H9 (cell line): ENCODE measurements around the gene LMBR1. TPM values are rescaled to one million over a fixed set of nuclear protein-coding genes. Genes with fewer than 3 reads are reported as not detected.
A peak's percentile ranks its signal among the peaks of the same experiment; 100 is the strongest.

Experiments used
- DNase-seq: peaks from one replicate; pipeline ENCODE4 v3.0.0-alpha.2; 2017
- H2AFZ ChIP-seq: one replicate; pipeline ENCODE4 v1.6.1; 2013; ENCODE audit warnings: mild to moderate bottlenecking, low read length, control low read depth, moderate library complexity
- H2AK5ac ChIP-seq: 2 replicates; pipeline ENCODE4 v1.6.1; 2013; ENCODE audit warnings: low read length, control low read depth, mixed read lengths; ENCODE audit not compliant: insufficient read length
- H2BK120ac ChIP-seq: one replicate; pipeline ENCODE4 v1.6.1; 2013; ENCODE audit warnings: low read depth, mild to moderate bottlenecking, low read length, control low read depth, inconsistent platforms; ENCODE audit not compliant: poor library complexity, severe bottlenecking
- H2BK12ac ChIP-seq: 2 replicates; pipeline ENCODE4 v1.6.1; 2013; ENCODE audit warnings: low read length, control low read depth, mixed read lengths, low read depth; ENCODE audit not compliant: insufficient read length
- H2BK15ac ChIP-seq: 2 replicates; pipeline ENCODE4 v1.6.1; 2013; ENCODE audit warnings: low read depth, low read length, control low read depth
- H2BK20ac ChIP-seq: one replicate; pipeline ENCODE4 v1.6.1; 2013; ENCODE audit warnings: low read depth, mild to moderate bottlenecking, low read length, control low read depth, inconsistent platforms; ENCODE audit not compliant: poor library complexity, severe bottlenecking
- H2BK5ac ChIP-seq: 2 replicates; pipeline ENCODE4 v1.6.1; 2013; ENCODE audit warnings: low read length, control low read depth, mixed read lengths; ENCODE audit not compliant: insufficient read length
- H3K14ac ChIP-seq: 2 replicates; pipeline ENCODE4 v1.6.1; 2013; ENCODE audit warnings: low read length, control low read depth; ENCODE audit not compliant: insufficient read depth
- H3K18ac ChIP-seq: 2 replicates; pipeline ENCODE4 v1.6.1; 2013; ENCODE audit warnings: low read depth, mild to moderate bottlenecking, mixed read lengths, low read length, control low read depth; ENCODE audit not compliant: insufficient read length
- H3K23ac ChIP-seq: 2 replicates; pipeline ENCODE4 v1.6.1; 2013; ENCODE audit warnings: low read length, control low read depth, mixed read lengths, low read depth; ENCODE audit not compliant: insufficient read length
- H3K23me2 ChIP-seq: 2 replicates; pipeline ENCODE4 v1.6.1; 2013; ENCODE audit warnings: low read depth, mild to moderate bottlenecking, mixed read lengths, low read length, control low read depth; ENCODE audit not compliant: insufficient read length, poor library complexity, severe bottlenecking
- H3K27ac ChIP-seq: 2 replicates; pipeline ENCODE4 v1.5.1; 2013; ENCODE audit warnings: low read length, control low read depth, mixed read lengths, low read depth; ENCODE audit not compliant: insufficient read length
- H3K27me3 ChIP-seq: 2 replicates; pipeline ENCODE4 v1.6.1; 2013; ENCODE audit warnings: low read length, control low read depth, inconsistent platforms; ENCODE audit not compliant: insufficient read depth
- H3K4ac ChIP-seq: 2 replicates; pipeline ENCODE4 v1.6.1; 2013; ENCODE audit warnings: low read depth, mild to moderate bottlenecking, control low read depth, inconsistent platforms, low read length, moderate library complexity
- H3K4me1 ChIP-seq: 2 replicates; pipeline ENCODE4 v1.6.1; 2013; ENCODE audit warnings: low read length, control low read depth, inconsistent platforms; ENCODE audit not compliant: insufficient read depth
- H3K4me2 ChIP-seq: 2 replicates; pipeline ENCODE4 v1.6.1; 2013; ENCODE audit warnings: low read length, control low read depth, mixed read lengths; ENCODE audit not compliant: insufficient read length, insufficient read depth
- H3K56ac ChIP-seq: 2 replicates; pipeline ENCODE4 v1.6.1; 2013; ENCODE audit warnings: low read depth, mild to moderate bottlenecking, mixed read lengths, low read length, control low read depth; ENCODE audit not compliant: insufficient read length
- H3K79me1 ChIP-seq: 2 replicates; pipeline ENCODE4 v1.6.1; 2013; ENCODE audit warnings: low read depth, mild to moderate bottlenecking, moderate library complexity, low read length, control low read depth, inconsistent platforms; ENCODE audit not compliant: insufficient read depth, poor library complexity, severe bottlenecking
- H3K79me2 ChIP-seq: 2 replicates; pipeline ENCODE4 v1.6.1; 2013; ENCODE audit warnings: low read length, control low read depth, inconsistent platforms; ENCODE audit not compliant: insufficient read depth
- H3K9ac ChIP-seq: 2 replicates; pipeline ENCODE4 v1.6.1; 2013; ENCODE audit warnings: low read length, control low read depth, mixed read lengths; ENCODE audit not compliant: insufficient read length; ENCODE audit errors: extremely low read depth
- H3K9me3 ChIP-seq: one replicate; pipeline ENCODE4 v1.6.1; 2013; ENCODE audit warnings: low read depth, low read length, inconsistent platforms; ENCODE audit not compliant: control insufficient read depth
- H3T11ph ChIP-seq: one replicate; pipeline ENCODE4 v1.6.1; 2013; ENCODE audit warnings: mild to moderate bottlenecking, low read length, control low read depth, inconsistent platforms
- H4K20me1 ChIP-seq: one replicate; pipeline ENCODE4 v1.6.1; 2013; ENCODE audit not compliant: control insufficient read depth, insufficient read length, insufficient read depth
- H4K5ac ChIP-seq: 2 replicates; pipeline ENCODE4 v1.6.1; 2013; ENCODE audit warnings: low read depth, mild to moderate bottlenecking, mixed read lengths, low read length, control low read depth; ENCODE audit not compliant: insufficient read length
- H4K8ac ChIP-seq: replicated peaks from 2 replicates; pipeline ENCODE4 v1.6.1; 2013; ENCODE audit warnings: low read length, control low read depth, mixed read lengths, low read depth; ENCODE audit not compliant: insufficient read length
- H4K91ac ChIP-seq: 2 replicates; pipeline ENCODE4 v1.6.1; 2013; ENCODE audit warnings: low read depth, mild to moderate bottlenecking, moderate library complexity, mixed read lengths, low read length, control low read depth; ENCODE audit not compliant: insufficient read length
- H3K27ac Mint-ChIP-seq, 3 experiments: 2 replicates in 2 of 3; 3 replicates in 1 of 3; pipeline ENCODE4 v1.8.0; 2020 to 2021; ENCODE audit warnings: mixed read lengths in 3 of 3, mild to moderate bottlenecking in 1 of 3, moderate library complexity in 1 of 3
- H3K27me3 Mint-ChIP-seq: 2 replicates; pipeline ENCODE4 v1.8.0; 2021; ENCODE audit warnings: low read depth, mild to moderate bottlenecking, moderate library complexity, mixed read lengths
- H3K36me3 Mint-ChIP-seq, 3 experiments: 2 replicates in 2 of 3; 3 replicates in 1 of 3; pipeline ENCODE4 v1.8.0; 2020 to 2021; ENCODE audit warnings: low read depth in 3 of 3, mixed read lengths in 3 of 3; ENCODE audit not compliant: insufficient read depth in 1 of 3
- H3K4me1 Mint-ChIP-seq, 2 experiments: 2 replicates each; pipeline ENCODE4 v1.8.0; 2020; ENCODE audit warnings: mixed read lengths in 2 of 2
- H3K4me3 Mint-ChIP-seq, 2 experiments: 2 replicates in 1 of 2; 3 replicates in 1 of 2; pipeline ENCODE4 v1.8.0; 2020 to 2021; ENCODE audit warnings: mild to moderate bottlenecking in 2 of 2, mixed read lengths in 2 of 2, moderate library complexity in 1 of 2
- H3K9me3 Mint-ChIP-seq, 2 experiments: 2 replicates in 1 of 2; 3 replicates in 1 of 2; pipeline ENCODE4 v1.8.0; 2020; ENCODE audit warnings: mild to moderate bottlenecking in 2 of 2, mixed read lengths in 2 of 2, moderate library complexity in 1 of 2
- CTCF ChIP-seq: fragments of 200-600 bp; sonication (generic); conservative IDR thresholded peaks from 3 replicates; pipeline ENCODE4 v1.8.0; 2021; ENCODE audit warnings: antibody characterized with exemption, mild to moderate bottlenecking
- WGBS: extraction: QIAGEN DNeasy Blood & Tissue Kit; methylation state at CpG from one replicate; pipeline ENCODE4 v1.1.7; 2013; ENCODE audit warnings: missing lambda C conversion rate, low lambda C conversion rate, mixed read lengths; ENCODE audit not compliant: insufficient read length; ENCODE audit errors: extremely low coverage; 5-methylcytosine and 5-hydroxymethylcytosine counted together
- total RNA-seq: library from RNA; stranded (reverse); gene quantifications from 2 replicates; pipeline ENCODE4 v1.2.1, GENCODE V29; 2021

The LMBR1 gene
- total RNA-seq, 1 experiment from 2014 or later = 62.3 TPM

GRCh38 chr7:156684661-156685060 lies 208.3 kb downstream of the LMBR1 start:
- Histone ChIP-seq H2AK5ac (no peak overlapping the region), H3K23ac (no peak overlapping the region), H2BK5ac (no peak overlapping the region), H3K79me2 (no peaks in the 10 kb centered on the region), H3K27ac (no peak overlapping the region), H3K4ac (no peak overlapping the region), H3K56ac (no peak overlapping the region), H3T11ph (no peak overlapping the region), H2AFZ (no peak overlapping the region), H3K14ac (peak overlapping the region; percentile 22; the same call in 1 of the 2 replicates), H3K9me3 (no peaks in the 10 kb centered on the region), H3K4me2 (no peak overlapping the region), H3K27me3 (no peaks in the 10 kb centered on the region), H3K9ac (no peak overlapping the region), H3K23me2 (no peaks in the 10 kb centered on the region), H4K8ac (no peak overlapping the region), H3K79me1 (no peaks in the 10 kb centered on the region), H4K20me1 (no peaks in the 10 kb centered on the region), H4K5ac (no peak overlapping the region), H2BK12ac (no peak overlapping the region), H2BK15ac (no peak overlapping the region), H4K91ac (no peak overlapping the region), H2BK120ac (no peak overlapping the region), H3K18ac (no peak overlapping the region), H3K4me1 (no peaks in the 10 kb centered on the region), H2BK20ac (no peak overlapping the region)
- H3K9me3 Mint-ChIP-seq = no peaks in the 10 kb centered on the region
- TF ChIP-seq CTCF = no peak
- DNase-seq = no peak
- H3K4me1 Mint-ChIP-seq = no peaks in the 10 kb centered on the region
- H3K27me3 Mint-ChIP-seq = no peaks in the 10 kb centered on the region
- peaks cover 0 to 11% (median 2%) of the 10 kb centered on the region in 3 experiments; a peak in 3 of 7 replicates for H3K36me3 Mint-ChIP-seq
- peak overlapping the region in 1 of 3 experiments; percentile 47; a peak in 2 of 7 replicates for H3K27ac Mint-ChIP-seq
- no CpG with 5 or more reads among the region's 4 CpGs for WGBS
- no peak overlapping the region for H3K4me3 Mint-ChIP-seq
